GM12878 (cell line): ENCODE measurements around the gene MXRA7. TPM values are rescaled to one million over a fixed set of nuclear protein-coding genes. Genes with fewer than 3 reads are reported as not detected.

Source experiments
- ASH2L ChIP-seq: fragments of 300-600, 200-600 bp; sonication (generic); IDR thresholded peaks from 2 replicates; pipeline ENCODE4 v1.6.1; 2017; ENCODE audit warnings: low read depth, mild to moderate bottlenecking, borderline replicate concordance
- DPF2 ChIP-seq: fragments of 450-650 bp; IDR thresholded peaks from 2 replicates; pipeline ENCODE4 v1.6.1; 2017; ENCODE audit warnings: mild to moderate bottlenecking
- E2F8 ChIP-seq: fragments of 450-650 bp; IDR thresholded peaks from 2 replicates; pipeline ENCODE4 v1.6.1; 2018; ENCODE audit warnings: mild to moderate bottlenecking, low read depth, moderate library complexity; ENCODE audit not compliant: partially characterized antibody
- GATAD2B ChIP-seq: fragments of 450-650 bp; conservative IDR thresholded peaks from 2 replicates; pipeline ENCODE4 v1.6.1; 2017; ENCODE audit warnings: low read depth, mild to moderate bottlenecking, moderate library complexity
- HDAC6 ChIP-seq: fragments of 200-600 bp; sonication (generic); IDR thresholded peaks from one replicate; pipeline ENCODE4 v1.8.0; 2017; ENCODE audit warnings: antibody characterized with exemption; ENCODE audit not compliant: unreplicated experiment
- IRF4 ChIP-seq: IDR thresholded peaks from 2 replicates; pipeline ENCODE4 v1.6.1; 2011; ENCODE audit warnings: low read depth, low read length
- KAT2A ChIP-seq: conservative IDR thresholded peaks from 2 replicates; pipeline ENCODE4 v1.6.1; 2011; ENCODE audit warnings: low read depth, low read length; ENCODE audit not compliant: control insufficient read depth
- MEF2A ChIP-seq: IDR thresholded peaks from 2 replicates; pipeline ENCODE4 v1.6.1; 2011; ENCODE audit warnings: low read depth, mild to moderate bottlenecking, low read length, moderate library complexity; ENCODE audit not compliant: insufficient read depth
- NFXL1 ChIP-seq: fragments of 450-650 bp; IDR thresholded peaks from 2 replicates; pipeline ENCODE4 v1.6.1; 2017; ENCODE audit warnings: antibody characterized with exemption, mild to moderate bottlenecking, borderline replicate concordance
- NR2C2 ChIP-seq: IDR thresholded peaks from 2 replicates; pipeline ENCODE4 v1.6.1; 2011; ENCODE audit warnings: borderline replicate concordance, low read depth; ENCODE audit not compliant: control insufficient read depth, insufficient read length
- NR2F1 ChIP-seq: fragments of 450-650 bp; conservative IDR thresholded peaks from 2 replicates; pipeline ENCODE4 v1.6.1; 2017; ENCODE audit warnings: mild to moderate bottlenecking
- POLR2AphosphoS2 ChIP-seq: IDR thresholded peaks from 2 replicates; pipeline ENCODE4 v1.6.1; 2011; ENCODE audit warnings: low read depth, mild to moderate bottlenecking, low read length, improper control_type of control experiment, moderate library complexity
- RAD21 ChIP-seq: IDR thresholded peaks from 2 replicates; pipeline ENCODE4 v1.6.1; 2011; ENCODE audit warnings: mild to moderate bottlenecking, low read depth, low read length, moderate library complexity; ENCODE audit not compliant: insufficient read depth
- SMAD5 ChIP-seq: IDR thresholded peaks from 2 replicates; pipeline ENCODE4 v1.6.1; 2016; ENCODE audit warnings: antibody characterized with exemption, low read depth
- TCF7 ChIP-seq: IDR thresholded peaks from 2 replicates; pipeline ENCODE4 v1.6.1; 2014; ENCODE audit warnings: antibody characterized with exemption, borderline replicate concordance
- ZNF384 ChIP-seq: IDR thresholded peaks from 2 replicates; pipeline ENCODE4 v1.6.1; 2012; ENCODE audit warnings: low read depth, mild to moderate bottlenecking, low read length, improper control_type of control experiment, borderline replicate concordance
- polyA plus RNA-seq, 11 experiments: library from polyadenylated mRNA; depleted of rRNA in 4 of 11; unstranded in 6 of 11; stranded (reverse) in 5 of 11; fragments of >200 nt; fragmentation: Nextera tagmentation in 4 of 11; fragmentation: Illumina TruSeq in 1 of 11; extraction: Ambion mirVana in 4 of 11; extraction: Trizol in 1 of 11; gene quantifications; 1 replicate in 1 of 11; 2 replicates in 10 of 11; pipeline versions ENCODE4 v1.2.1 to v1.2.3, GENCODE V29; 2011 to 2016; ENCODE audit warnings: inconsistent platforms in 2 of 11, missing spikeins in 2 of 11, low read depth in 1 of 11
- total RNA-seq, 4 experiments: library from RNA; depleted of rRNA in 3 of 4; stranded (reverse); fragments of >200 nt in 3 of 4; fragmentation: Illumina TruSeq in 1 of 4; extraction: Trizol in 1 of 4; gene quantifications; 2 replicates each; pipeline versions ENCODE4 v1.2.1 to v1.2.3, GENCODE V29; 2013 to 2021
- TF ChIP-seq, protein P1 (sequence below): fragments of 450-650 bp; IDR thresholded peaks from 2 replicates; pipeline ENCODE4 v1.6.1; 2017; ENCODE audit warnings: mild to moderate bottlenecking, low read depth, inconsistent platforms; ENCODE audit not compliant: poor library complexity, severe bottlenecking
- TF ChIP-seq, protein P2 (sequence below): fragments of 450-650 bp; formaldehyde crosslinking; IDR thresholded peaks from 2 replicates; pipeline ENCODE4 v1.4.0; 2020; ENCODE audit warnings: mild to moderate bottlenecking, moderate library complexity
- TF ChIP-seq, protein P3 (sequence below): IDR thresholded peaks from 2 replicates; pipeline ENCODE4 v1.6.1; 2011; ENCODE audit warnings: low read depth, mild to moderate bottlenecking, low read length, moderate library complexity, borderline replicate concordance; ENCODE audit errors: extremely low read depth
- TF ChIP-seq, protein P4 (sequence below): IDR thresholded peaks from 2 replicates; pipeline ENCODE4 v1.6.1; 2012; ENCODE audit warnings: low read depth, low read length, improper control_type of control experiment

The MXRA7 gene
- total and polyA plus RNA-seq, 10 of the 15 experiments (the other 5 are each of a cell fraction or from before 2014, with no cell fraction given): 0.03 to 2.0 (median 0.33) TPM

DNA sequence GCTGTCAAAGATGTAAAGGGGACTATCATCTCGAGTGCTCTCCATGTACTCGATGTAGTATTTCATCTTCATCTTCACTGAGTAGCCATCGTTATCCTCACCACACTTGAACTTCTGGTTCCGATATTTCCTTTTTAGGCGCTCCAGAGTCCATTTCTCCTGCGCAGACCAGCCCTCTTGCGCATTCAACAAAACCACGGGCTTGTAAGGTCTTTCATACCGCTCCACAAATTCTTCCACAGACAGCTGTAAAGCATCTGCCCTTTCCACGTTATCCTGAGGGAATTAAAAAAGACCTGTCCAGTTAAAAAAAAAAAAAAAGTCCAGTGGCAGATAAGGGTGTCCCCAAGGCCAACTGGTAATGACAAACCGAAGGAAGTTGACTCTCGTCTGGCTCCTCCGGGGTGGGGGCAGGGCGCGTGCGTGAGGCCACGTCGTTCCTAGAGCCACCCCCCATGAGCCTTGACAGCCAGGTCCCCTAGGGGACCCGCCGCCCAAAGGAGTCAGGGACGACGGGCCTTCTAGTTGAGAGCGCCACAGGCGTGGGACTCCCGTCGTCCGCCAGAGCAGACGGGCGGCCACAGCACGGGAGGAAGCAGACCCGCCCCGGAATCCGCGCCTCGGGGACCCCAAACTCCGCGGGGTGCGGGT, 14.9 kb upstream of the MXRA7 start (continued):
- TF ChIP-seq IRF4: no peak
- no peak for TF ChIP-seq MEF2A
- no peak for TF ChIP-seq NR2C2
- no peak for TF ChIP-seq TCF7
- TF ChIP-seq, protein P1, sequence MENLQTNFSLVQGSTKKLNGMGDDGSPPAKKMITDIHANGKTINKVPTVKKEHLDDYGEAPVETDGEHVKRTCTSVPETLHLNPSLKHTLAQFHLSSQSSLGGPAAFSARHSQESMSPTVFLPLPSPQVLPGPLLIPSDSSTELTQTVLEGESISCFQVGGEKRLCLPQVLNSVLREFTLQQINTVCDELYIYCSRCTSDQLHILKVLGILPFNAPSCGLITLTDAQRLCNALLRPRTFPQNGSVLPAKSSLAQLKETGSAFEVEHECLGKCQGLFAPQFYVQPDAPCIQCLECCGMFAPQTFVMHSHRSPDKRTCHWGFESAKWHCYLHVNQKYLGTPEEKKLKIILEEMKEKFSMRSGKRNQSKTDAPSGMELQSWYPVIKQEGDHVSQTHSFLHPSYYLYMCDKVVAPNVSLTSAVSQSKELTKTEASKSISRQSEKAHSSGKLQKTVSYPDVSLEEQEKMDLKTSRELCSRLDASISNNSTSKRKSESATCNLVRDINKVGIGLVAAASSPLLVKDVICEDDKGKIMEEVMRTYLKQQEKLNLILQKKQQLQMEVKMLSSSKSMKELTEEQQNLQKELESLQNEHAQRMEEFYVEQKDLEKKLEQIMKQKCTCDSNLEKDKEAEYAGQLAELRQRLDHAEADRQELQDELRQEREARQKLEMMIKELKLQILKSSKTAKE: no peak
- TF ChIP-seq, protein P2, sequence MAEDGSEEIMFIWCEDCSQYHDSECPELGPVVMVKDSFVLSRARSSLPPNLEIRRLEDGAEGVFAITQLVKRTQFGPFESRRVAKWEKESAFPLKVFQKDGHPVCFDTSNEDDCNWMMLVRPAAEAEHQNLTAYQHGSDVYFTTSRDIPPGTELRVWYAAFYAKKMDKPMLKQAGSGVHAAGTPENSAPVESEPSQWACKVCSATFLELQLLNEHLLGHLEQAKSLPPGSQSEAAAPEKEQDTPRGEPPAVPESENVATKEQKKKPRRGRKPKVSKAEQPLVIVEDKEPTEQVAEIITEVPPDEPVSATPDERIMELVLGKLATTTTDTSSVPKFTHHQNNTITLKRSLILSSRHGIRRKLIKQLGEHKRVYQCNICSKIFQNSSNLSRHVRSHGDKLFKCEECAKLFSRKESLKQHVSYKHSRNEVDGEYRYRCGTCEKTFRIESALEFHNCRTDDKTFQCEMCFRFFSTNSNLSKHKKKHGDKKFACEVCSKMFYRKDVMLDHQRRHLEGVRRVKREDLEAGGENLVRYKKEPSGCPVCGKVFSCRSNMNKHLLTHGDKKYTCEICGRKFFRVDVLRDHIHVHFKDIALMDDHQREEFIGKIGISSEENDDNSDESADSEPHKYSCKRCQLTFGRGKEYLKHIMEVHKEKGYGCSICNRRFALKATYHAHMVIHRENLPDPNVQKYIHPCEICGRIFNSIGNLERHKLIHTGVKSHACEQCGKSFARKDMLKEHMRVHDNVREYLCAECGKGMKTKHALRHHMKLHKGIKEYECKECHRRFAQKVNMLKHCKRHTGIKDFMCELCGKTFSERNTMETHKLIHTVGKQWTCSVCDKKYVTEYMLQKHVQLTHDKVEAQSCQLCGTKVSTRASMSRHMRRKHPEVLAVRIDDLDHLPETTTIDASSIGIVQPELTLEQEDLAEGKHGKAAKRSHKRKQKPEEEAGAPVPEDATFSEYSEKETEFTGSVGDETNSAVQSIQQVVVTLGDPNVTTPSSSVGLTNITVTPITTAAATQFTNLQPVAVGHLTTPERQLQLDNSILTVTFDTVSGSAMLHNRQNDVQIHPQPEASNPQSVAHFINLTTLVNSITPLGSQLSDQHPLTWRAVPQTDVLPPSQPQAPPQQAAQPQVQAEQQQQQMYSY (CRISPR knock-in tag): no peak
- 0 out of 2 replicates have a peak, but pooled peaks have one; percentile 75 for TF ChIP-seq DPF2
- no peak for TF ChIP-seq GATAD2B
- no peak for TF ChIP-seq SMAD5
- TF ChIP-seq, protein P3, sequence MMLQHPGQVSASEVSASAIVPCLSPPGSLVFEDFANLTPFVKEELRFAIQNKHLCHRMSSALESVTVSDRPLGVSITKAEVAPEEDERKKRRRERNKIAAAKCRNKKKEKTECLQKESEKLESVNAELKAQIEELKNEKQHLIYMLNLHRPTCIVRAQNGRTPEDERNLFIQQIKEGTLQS: no peak
- peak; percentile 51; the same call in 1 of the 2 replicates for TF ChIP-seq POLR2AphosphoS2
- no peak for TF ChIP-seq KAT2A
- no peak for TF ChIP-seq NR2F1
- peak; percentile 47 for TF ChIP-seq E2F8
- TF ChIP-seq RAD21: no peak
- TF ChIP-seq ZNF384: no peak
- TF ChIP-seq, protein P4, sequence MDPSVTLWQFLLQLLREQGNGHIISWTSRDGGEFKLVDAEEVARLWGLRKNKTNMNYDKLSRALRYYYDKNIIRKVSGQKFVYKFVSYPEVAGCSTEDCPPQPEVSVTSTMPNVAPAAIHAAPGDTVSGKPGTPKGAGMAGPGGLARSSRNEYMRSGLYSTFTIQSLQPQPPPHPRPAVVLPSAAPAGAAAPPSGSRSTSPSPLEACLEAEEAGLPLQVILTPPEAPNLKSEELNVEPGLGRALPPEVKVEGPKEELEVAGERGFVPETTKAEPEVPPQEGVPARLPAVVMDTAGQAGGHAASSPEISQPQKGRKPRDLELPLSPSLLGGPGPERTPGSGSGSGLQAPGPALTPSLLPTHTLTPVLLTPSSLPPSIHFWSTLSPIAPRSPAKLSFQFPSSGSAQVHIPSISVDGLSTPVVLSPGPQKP: 0 out of 2 replicates have a peak, but pooled peaks have one; percentile 26
- no peak for TF ChIP-seq ASH2L
- no peak for TF ChIP-seq NFXL1
- TF ChIP-seq HDAC6: no peak
